ENCODE data around the gene ATP5F1A. TPM values are rescaled to one million over a fixed set of nuclear protein-coding genes. Genes with fewer than 3 reads are reported as not detected.

ATP5F1A gene
- total RNA-seq, 1 donor = 759 TPM

- H3K4me3 ChIP-seq (ENCODE audit: low read depth, low read length) = no peak overlapping the region
- TF ChIP-seq CTCF (IDR thresholded peaks at IDR 0.05; ENCODE audit: insufficient read depth, low read depth, low read length) = no peak
- no peak for DNase-seq (ENCODE audit: low read depth)
Observed at GRCh38 chr18:46046126-46046525, 52.0 kb downstream of the ATP5F1A start.

- H3K4me3 ChIP-seq (ENCODE audit: low read depth, low read length) = no peak overlapping the region
- peak; percentile 52 for DNase-seq (ENCODE audit: low read depth)
- no peak for TF ChIP-seq CTCF (IDR thresholded peaks at IDR 0.05; ENCODE audit: insufficient read depth, low read depth, low read length)
Observed at GRCh38 chr18:46042571-46043123, 55.4 kb downstream of the ATP5F1A start.

GRCh38 chr18:46040747-46041104 lies 57.4 kb downstream of the ATP5F1A start:
- no peak overlapping the region for H3K4me3 ChIP-seq (ENCODE audit: low read depth, low read length)
- DNase-seq (ENCODE audit: low read depth) = no peak
- TF ChIP-seq CTCF (IDR thresholded peaks at IDR 0.05; ENCODE audit: insufficient read depth, low read depth, low read length) = no peak

- no peak for TF ChIP-seq CTCF (IDR thresholded peaks at IDR 0.05; ENCODE audit: insufficient read depth, low read depth, low read length)
Observed at GRCh38 chr18:46040033-46040746, 57.9 kb downstream of the ATP5F1A start.

GRCh38 chr18:46037512-46038305 lies 60.4 kb downstream of the ATP5F1A start:
- TF ChIP-seq CTCF (IDR thresholded peaks at IDR 0.05; ENCODE audit: insufficient read depth, low read depth, low read length) = no peak
- H3K4me3 ChIP-seq (ENCODE audit: low read depth, low read length) = no peak overlapping the region
- DNase-seq (ENCODE audit: low read depth) = no peak

More at GRCh38 chr18:46040033-46040746, 57.9 kb downstream of the ATP5F1A start:
- H3K4me3 ChIP-seq (ENCODE audit: low read depth, low read length) = no peak overlapping the region
- no peak for DNase-seq (ENCODE audit: low read depth)

GRCh38 chr18:46035696-46036680 lies 62.1 kb downstream of the ATP5F1A start:
- no peak overlapping the region for H3K4me3 ChIP-seq (ENCODE audit: low read depth, low read length)
- no peak for DNase-seq (ENCODE audit: low read depth)
- no peak for TF ChIP-seq CTCF (IDR thresholded peaks at IDR 0.05; ENCODE audit: insufficient read depth, low read depth, low read length)
